A549 treated with DMSO at 1 μM for 4 hours (cell line): Measurements from ENCODE around the gene FGD4. TPM values are rescaled to one million over a fixed set of nuclear protein-coding genes. Genes with fewer than 3 reads are reported as not detected.

Experiments used
- total RNA-seq: library from RNA; stranded (reverse); fragments of 200-300 nt; extraction: Qiagen RNA extraction; gene quantifications from 5 replicates; pipeline ENCODE4 v1.2.3, GENCODE V29; 2022; ENCODE audit warnings: low read depth

The FGD4 gene
- 1.5 to 2.8 TPM (median 2.1 TPM) in 5 replicates for total RNA-seq

DNA sequence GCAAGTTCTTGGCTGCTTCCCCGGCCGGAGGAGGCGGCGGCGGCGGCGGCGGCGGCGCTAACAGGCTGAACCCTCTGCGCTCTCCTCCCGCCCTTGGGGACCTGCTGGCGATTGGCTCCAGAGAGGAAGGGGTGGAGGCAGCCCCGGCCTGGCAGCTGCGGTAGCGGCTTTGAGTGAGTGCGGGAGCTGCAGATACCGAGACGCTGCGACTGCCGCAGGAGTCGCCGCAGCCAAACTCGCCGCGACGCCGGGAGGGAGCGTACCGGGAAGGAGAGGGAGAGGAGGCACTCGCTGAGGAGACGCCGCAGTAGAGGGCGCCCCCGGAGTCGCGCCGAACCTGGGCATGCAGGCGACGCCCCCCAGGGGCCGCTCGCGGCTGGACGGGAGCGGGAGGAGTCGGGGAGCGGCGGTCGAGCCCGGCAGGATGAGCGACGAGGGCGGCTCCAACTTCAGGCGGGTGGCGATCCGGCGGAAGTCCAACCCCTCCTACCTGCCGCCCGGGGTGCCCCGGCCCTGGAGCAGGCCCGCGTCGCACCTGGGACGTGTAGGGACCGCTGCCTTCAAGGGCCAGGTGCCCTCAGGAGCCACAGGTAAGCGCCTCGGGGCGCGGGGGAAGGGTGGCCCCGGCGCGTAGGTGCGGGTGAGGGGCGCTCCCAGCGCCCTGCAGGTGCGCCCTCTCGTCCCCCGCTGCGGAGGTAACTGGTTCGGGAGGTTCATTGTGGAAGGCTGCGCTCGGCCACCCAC lies at the start of gene FGD4:
Gene FGD4, plus strand, starts transcription at position 189 of the 744 bp plus-strand sequence.

DNA sequence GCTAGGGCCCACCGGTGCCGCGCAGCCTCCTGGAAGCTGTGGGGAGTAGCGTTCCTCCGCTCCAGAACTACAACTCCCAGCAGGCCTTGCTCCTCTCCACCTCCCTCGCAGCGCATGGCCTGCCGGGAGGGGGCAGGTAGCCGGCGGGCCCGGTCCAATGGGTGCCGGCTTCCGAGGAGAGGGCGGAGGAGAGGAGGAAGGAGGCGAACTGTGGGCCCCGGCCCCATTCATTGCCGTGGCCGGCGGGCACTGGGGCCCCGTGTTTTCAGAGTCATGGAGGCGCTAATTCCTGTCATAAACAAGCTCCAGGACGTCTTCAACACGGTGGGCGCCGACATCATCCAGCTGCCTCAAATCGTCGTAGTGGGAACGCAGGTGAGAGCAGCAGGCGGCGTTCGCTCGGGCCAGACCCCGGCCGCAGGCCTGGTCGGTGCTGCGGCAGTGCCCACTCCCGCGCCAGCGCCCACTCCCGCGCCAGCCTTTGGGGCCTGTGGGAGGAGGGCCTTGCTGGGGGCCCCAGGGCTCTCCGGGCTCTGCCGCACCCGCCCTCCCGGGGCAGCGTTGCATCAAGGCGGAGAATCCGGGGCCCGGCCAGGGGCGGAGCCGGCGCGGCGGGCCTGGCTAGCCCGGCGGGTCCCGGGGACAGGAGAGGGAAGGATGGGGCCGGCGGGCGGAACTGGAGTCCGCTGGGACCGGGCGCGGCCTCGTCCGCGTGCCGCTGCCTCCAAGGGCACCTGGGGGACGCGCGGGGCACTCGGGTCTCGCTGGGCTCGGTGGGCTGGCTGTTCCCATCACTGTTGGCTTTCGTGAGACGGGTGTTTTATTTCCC lies 279.9 kb downstream of the FGD4 start, which contains the start of gene DNM1L:
Gene DNM1L, plus strand, starts transcription at position 211 of the 829 bp plus-strand sequence. Its CDS starts 63 bp downstream, at position 274.

